Mesendoderm (in vitro differentiated cells): ENCODE measurements around the gene ALDH16A1.

Source experiments
- DNase-seq: peaks from one replicate; pipeline ENCODE4 v3.0.0; 2013
- H2AK5ac ChIP-seq: 2 replicates; pipeline ENCODE4 v1.6.1; 2013; ENCODE audit warnings: low read length, inconsistent platforms
- H2BK120ac ChIP-seq: 2 replicates; pipeline ENCODE4 v1.6.1; 2013; ENCODE audit warnings: low read depth, mild to moderate bottlenecking, low read length, moderate library complexity, mixed read lengths
- H2BK15ac ChIP-seq: replicated peaks from 2 replicates; pipeline ENCODE4 v1.6.1; 2013; ENCODE audit warnings: low read depth, mild to moderate bottlenecking, moderate library complexity
- H2BK5ac ChIP-seq: 2 replicates; pipeline ENCODE4 v1.6.1; 2013; ENCODE audit warnings: low read length, inconsistent platforms
- H3K18ac ChIP-seq: 2 replicates; pipeline ENCODE4 v1.6.1; 2013; ENCODE audit warnings: mild to moderate bottlenecking, low read length, mixed read lengths
- H3K23ac ChIP-seq: one replicate; pipeline ENCODE4 v1.6.1; 2013; ENCODE audit warnings: low read length
- H3K27ac ChIP-seq: 2 replicates; pipeline ENCODE4 v1.5.1; 2013; ENCODE audit warnings: low read depth, mild to moderate bottlenecking, inconsistent platforms, low read length, moderate library complexity
- H3K27me3 ChIP-seq: 2 replicates; pipeline ENCODE4 v1.6.1; 2013; ENCODE audit warnings: low read length, control low read depth, mild to moderate bottlenecking, inconsistent platforms; ENCODE audit not compliant: insufficient read depth, poor library complexity
- H3K36me3 ChIP-seq: 2 replicates; pipeline ENCODE4 v1.6.1; 2013; ENCODE audit warnings: low read length, inconsistent platforms; ENCODE audit not compliant: control insufficient read depth, insufficient read depth
- H3K4ac ChIP-seq: one replicate; pipeline ENCODE4 v1.6.1; 2013; ENCODE audit warnings: low read depth, mild to moderate bottlenecking, low read length, moderate library complexity
- H3K4me1 ChIP-seq: 2 replicates; pipeline ENCODE4 v1.6.1; 2013; ENCODE audit warnings: low read depth, low read length, inconsistent platforms; ENCODE audit not compliant: control insufficient read depth
- H3K4me2 ChIP-seq: 2 replicates; pipeline ENCODE4 v1.6.1; 2013; ENCODE audit warnings: low read length
- H3K4me3 ChIP-seq: 2 replicates; pipeline ENCODE4 v1.5.1; 2013; ENCODE audit warnings: mild to moderate bottlenecking, low read length
- H3K56ac ChIP-seq: one replicate; pipeline ENCODE4 v1.6.1; 2013; ENCODE audit warnings: low read length
- H3K79me1 ChIP-seq: 2 replicates; pipeline ENCODE4 v1.6.1; 2013; ENCODE audit warnings: low read length, inconsistent platforms
- H3K79me2 ChIP-seq: 2 replicates; pipeline ENCODE4 v1.6.1; 2013; ENCODE audit warnings: mild to moderate bottlenecking, low read length; ENCODE audit not compliant: control insufficient read depth, insufficient read depth
- H3K9ac ChIP-seq: 2 replicates; pipeline ENCODE4 v1.6.1; 2013; ENCODE audit warnings: low read length, inconsistent platforms
- H4K5ac ChIP-seq: one replicate; pipeline ENCODE4 v1.6.1; 2013; ENCODE audit warnings: low read length
- H4K8ac ChIP-seq: one replicate; pipeline ENCODE4 v1.6.1; 2013; ENCODE audit warnings: low read depth, mild to moderate bottlenecking, control low read depth, low read length, moderate library complexity
- WGBS: extraction: QIAGEN DNeasy Blood & Tissue Kit; methylation state at CpG from one replicate; pipeline ENCODE4 v1.1.7; 2013; ENCODE audit warnings: low lambda C conversion rate, missing lambda C conversion rate; ENCODE audit not compliant: insufficient coverage; ENCODE audit errors: extremely low coverage; 5-methylcytosine and 5-hydroxymethylcytosine counted together

Gene ALDH16A1

GRCh38 chr19:49506575-49507105 is 53.6 kb downstream of the ALDH16A1 start:
- H3K79me2 ChIP-seq, result no peaks in the 10 kb centered on the region
- no peaks in the 10 kb centered on the region for H3K36me3 ChIP-seq
- no peak overlapping the region for H4K8ac ChIP-seq
- DNase-seq, result peak; percentile 90
- peak overlapping the region; percentile 50 for H3K56ac ChIP-seq
- H3K79me1 ChIP-seq, result no peaks in the 10 kb centered on the region
- H3K9ac ChIP-seq, result no peak overlapping the region
- H3K27me3 ChIP-seq, result no peaks in the 10 kb centered on the region
- no peak overlapping the region for H2BK120ac ChIP-seq
- no peak overlapping the region for H2BK5ac ChIP-seq
- H2AK5ac ChIP-seq, result no peak overlapping the region
- no CpG with 5 or more reads among the region's 8 CpGs for WGBS
- no peak overlapping the region for H2BK15ac ChIP-seq
- H4K5ac ChIP-seq, result no peak overlapping the region
- no peak overlapping the region for H3K4me2 ChIP-seq
- no peak overlapping the region for H3K4me3 ChIP-seq
- H3K23ac ChIP-seq, result no peak overlapping the region
- no peak overlapping the region for H3K4ac ChIP-seq
- no peak overlapping the region for H3K18ac ChIP-seq
- no peak overlapping the region for H3K27ac ChIP-seq
- H3K4me1 ChIP-seq, result no peaks in the 10 kb centered on the region

- Histone ChIP-seq H2BK5ac (no peak overlapping the region), H2BK120ac (no peak overlapping the region), H3K18ac (no peak overlapping the region), H3K56ac (no peak overlapping the region), H3K27ac (no peak overlapping the region), H4K8ac (no peak overlapping the region), H3K4me1 (no peaks in the 10 kb centered on the region), H2BK15ac (no peak overlapping the region), H3K4ac (no peak overlapping the region), H3K23ac (no peak overlapping the region), H3K36me3 (no peaks in the 10 kb centered on the region), H3K27me3 (no peaks in the 10 kb centered on the region), H4K5ac (no peak overlapping the region), H3K4me2 (no peak overlapping the region), H2AK5ac (no peak overlapping the region), H3K79me2 (no peaks in the 10 kb centered on the region), H3K9ac (no peak overlapping the region), H3K4me3 (no peak overlapping the region), H3K79me1 (no peaks in the 10 kb centered on the region)
- DNase-seq, result no peak
- no CpG with 5 or more reads among the region's 12 CpGs for WGBS
These were observed 54.9 kb downstream of the ALDH16A1 start for GRCh38 chr19:49507803-49508494.

GRCh38 chr19:49512970-49513745 is 60.1 kb downstream of the ALDH16A1 start:
- H3K27me3 ChIP-seq, result no peaks in the 10 kb centered on the region
- DNase-seq, result peak; percentile 56
- H4K8ac ChIP-seq, result peak overlapping the region; percentile 91
- H4K5ac ChIP-seq, result no peak overlapping the region
- peak overlapping the region; percentile 89 for H3K27ac ChIP-seq
- no peak overlapping the region for H2AK5ac ChIP-seq
- no peaks in the 10 kb centered on the region for H3K79me1 ChIP-seq
- peak overlapping the region; percentile 49 for H3K4me3 ChIP-seq
- H3K36me3 ChIP-seq, result no peaks in the 10 kb centered on the region
- no CpG with 5 or more reads among the region's 50 CpGs for WGBS
- peak overlapping the region; percentile 59 for H3K4me2 ChIP-seq
- H3K56ac ChIP-seq, result peak overlapping the region; percentile 90
- H2BK5ac ChIP-seq, result no peak overlapping the region
- peak overlapping the region; percentile 55 for H3K18ac ChIP-seq
- peak overlapping the region; percentile 75 for H3K9ac ChIP-seq
- no peaks in the 10 kb centered on the region for H3K4me1 ChIP-seq
- no peak overlapping the region for H3K23ac ChIP-seq
- H2BK15ac ChIP-seq, result no peak overlapping the region
- no peaks in the 10 kb centered on the region for H3K79me2 ChIP-seq
- H2BK120ac ChIP-seq, result no peak overlapping the region
- peak overlapping the region; percentile 38 for H3K4ac ChIP-seq

GRCh38 chr19:49513746-49514118 is 60.7 kb downstream of the ALDH16A1 start:
- Histone ChIP-seq H2AK5ac (no peak overlapping the region), H3K23ac (no peak overlapping the region), H3K4ac (no peak overlapping the region), H3K4me2 (no peak overlapping the region), H3K18ac (no peak overlapping the region), H3K79me2 (no peaks in the 10 kb centered on the region), H3K4me3 (no peak overlapping the region), H4K5ac (no peak overlapping the region), H3K27me3 (no peaks in the 10 kb centered on the region), H3K4me1 (no peaks in the 10 kb centered on the region), H3K56ac (no peak overlapping the region), H3K79me1 (no peaks in the 10 kb centered on the region), H3K36me3 (no peaks in the 10 kb centered on the region), H2BK120ac (no peak overlapping the region), H3K9ac (peak overlapping the region; percentile 39), H2BK15ac (no peak overlapping the region), H2BK5ac (no peak overlapping the region), H4K8ac (no peak overlapping the region), H3K27ac (no peak overlapping the region)
- DNase-seq, result no peak
- no CpG with 5 or more reads among the region's 12 CpGs for WGBS

GRCh38 chr19:49514151-49514550 is 61.1 kb downstream of the ALDH16A1 start:
- H3K36me3 ChIP-seq, result no peaks in the 10 kb centered on the region
- no peak overlapping the region for H4K5ac ChIP-seq
- H3K27me3 ChIP-seq, result no peaks in the 10 kb centered on the region
- no peak overlapping the region for H3K23ac ChIP-seq
- no peak overlapping the region for H2BK15ac ChIP-seq
- no peaks in the 10 kb centered on the region for H3K79me2 ChIP-seq
- H3K4me2 ChIP-seq, result no peak overlapping the region
- no CpG with 5 or more reads among the region's 21 CpGs for WGBS
- no peak overlapping the region for H3K9ac ChIP-seq
- no peaks in the 10 kb centered on the region for H3K79me1 ChIP-seq
- no peak overlapping the region for H2BK5ac ChIP-seq
- H3K18ac ChIP-seq, result no peak overlapping the region
- H3K4ac ChIP-seq, result no peak overlapping the region
- H2AK5ac ChIP-seq, result no peak overlapping the region
- no peak for DNase-seq
- no peak overlapping the region for H4K8ac ChIP-seq
- H3K27ac ChIP-seq, result no peak overlapping the region
- no peak overlapping the region for H2BK120ac ChIP-seq
- H3K4me1 ChIP-seq, result no peaks in the 10 kb centered on the region
- H3K56ac ChIP-seq, result no peak overlapping the region
- no peak overlapping the region for H3K4me3 ChIP-seq
